Transverse colon (tissue), 4 donors: ENCODE results near the gene BLCAP. TPM values are rescaled to one million over a fixed set of nuclear protein-coding genes. Genes with fewer than 3 reads are reported as not detected.

ENCODE experiments used
- DNase-seq: peaks from one replicate; pipeline ENCODE4 v3.0.0-alpha.2; 2019
- H3K27ac ChIP-seq, 4 donors: fragments of 200-600 bp; sonication (generic); 2 replicates each; pipeline ENCODE4 v1.5.1; 2016 to 2018; ENCODE audit warnings: inconsistent platforms in 4 of 4
- H3K27me3 ChIP-seq: fragments of 200-600 bp; sonication (generic); 2 replicates; pipeline ENCODE4 v1.5.1; 2017; ENCODE audit warnings: inconsistent platforms
- H3K36me3 ChIP-seq, 4 donors: fragments of 200-600 bp; sonication (generic); 2 replicates each; pipeline ENCODE4 v1.5.1; 2017 to 2019; ENCODE audit warnings: inconsistent platforms in 4 of 4
- H3K4me1 ChIP-seq, 4 donors: fragments of 200-600 bp; sonication (generic); 2 replicates each; pipeline ENCODE4 v1.5.1; 2017 to 2020; ENCODE audit warnings: inconsistent platforms in 4 of 4
- H3K4me3 ChIP-seq, 4 donors: fragments of 200-600 bp; sonication (generic); 1 replicate in 1 of 4; 2 replicates in 3 of 4; pipeline versions ENCODE4 v1.5.1 to v1.6.1; 2017 to 2019; ENCODE audit warnings: inconsistent platforms in 4 of 4
- H3K9me3 ChIP-seq, 2 donors: fragments of 200-600 bp; sonication (generic); 2 replicates each; pipeline ENCODE4 v1.5.1; 2017 to 2019; ENCODE audit warnings: inconsistent platforms in 2 of 2
- CTCF ChIP-seq, 5 experiments: fragments of 200-600 bp in 3 of 5; fragments of 450-650 bp in 2 of 5; sonication (generic) in 3 of 5; IDR thresholded peaks; 1 replicate in 2 of 5; 2 replicates in 3 of 5; pipeline ENCODE4 v1.5.1; 2016 to 2017; ENCODE audit warnings: antibody characterized with exemption in 5 of 5, inconsistent platforms in 3 of 5, mild to moderate bottlenecking in 2 of 5, moderate library complexity in 1 of 5
- EP300 ChIP-seq: sonication (generic); formaldehyde crosslinking; IDR thresholded peaks from one replicate; pipeline ENCODE4 v1.6.1; 2017; ENCODE audit warnings: antibody characterized with exemption, low read depth
- POLR2A ChIP-seq: fragments of 450-650 bp; IDR thresholded peaks from one replicate; pipeline ENCODE4 v1.6.1; 2016; ENCODE audit warnings: antibody characterized with exemption, mild to moderate bottlenecking, moderate library complexity
- POLR2AphosphoS5 ChIP-seq, 3 donors: sonication (generic); formaldehyde crosslinking; IDR thresholded peaks; one replicate each; pipeline ENCODE4 v1.6.1; 2016; ENCODE audit warnings: antibody characterized with exemption in 3 of 3
- WGBS, 2 donors: methylation state at CpG; one replicate each; pipeline ENCODE4 v1.1.5; 2018; ENCODE audit warnings: low coverage in 1 of 2; 5-methylcytosine and 5-hydroxymethylcytosine counted together
- in situ Hi-C, 4 donors: fragments of 200-750 bp; cut with MboI; loops; one replicate each; pipeline versions ENCODE4 v1.15.0 to v1.15.1; 2017; ENCODE audit warnings: low sequenced_read_pairs in 3 of 4, low pct_ligation_motif_present in 1 of 4, low pct_unique_long_range_greater_than_20kb in 1 of 4
- intact Hi-C: fragments of 100-400 bp; cut with DNase I; formaldehyde crosslinking; loops from one replicate; pipeline ENCODE4 v1.15.1; 2023; ENCODE audit warnings: low total_unique reads
- total RNA-seq, 4 donors: library from RNA; depleted of rRNA; stranded (reverse); fragments of >200 nt; gene quantifications; one replicate each; pipeline ENCODE4 v1.1.0, GENCODE V29; 2016

Gene BLCAP
- total RNA-seq, 4 donors from 2014 or later = 80.8 to 283 (median 117) TPM

DNA sequence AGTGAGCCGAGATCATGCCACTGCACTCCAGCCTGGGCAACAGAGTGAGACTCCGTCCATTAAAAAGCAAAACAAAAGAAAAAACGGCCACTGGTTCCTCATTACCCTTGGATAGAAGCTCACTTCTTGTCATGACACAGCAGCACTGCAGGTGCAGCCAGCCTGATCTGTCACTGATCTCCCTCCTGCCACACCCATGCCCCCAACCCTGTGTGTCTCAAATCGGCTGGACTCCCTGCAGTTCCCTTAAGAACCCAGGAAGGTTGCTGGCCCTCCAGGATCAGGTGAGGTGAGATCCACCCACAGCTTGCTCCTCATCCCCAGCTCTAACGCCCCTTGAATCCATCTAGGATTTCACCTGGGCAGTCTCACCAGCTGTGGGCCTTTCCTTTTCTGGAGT, 32.9 kb downstream of the BLCAP start:
- no peaks in the 10 kb centered on the region for H3K27me3 ChIP-seq
- intact Hi-C loops (loop anchor here (10.0 kb wide), 1 partner anchor 50 kb away; no protein-coding TSS in a partner anchor), in situ Hi-C loops (no loop called here)
- H3K27ac ChIP-seq = no peak overlapping the region
- TF ChIP-seq POLR2AphosphoS5 (IDR thresholded peaks at IDR 0.05) = no peak
- no peak for TF ChIP-seq CTCF (IDR thresholded peaks at IDR 0.05)
- TF ChIP-seq POLR2A = no peak
- no peak for TF ChIP-seq EP300
- H3K4me1 ChIP-seq = peaks cover 0 to 5% (median 0%) of the 10 kb centered on the region in 4 donors
- WGBS, 2 donors = 78 to 80% methylated on average over 3 to 5 of the region's 5 CpGs
- H3K4me3 ChIP-seq = no peak overlapping the region
- H3K9me3 ChIP-seq = no peaks in the 10 kb centered on the region
- H3K36me3 ChIP-seq = no peaks in the 10 kb centered on the region
- DNase-seq = no peak

DNA sequence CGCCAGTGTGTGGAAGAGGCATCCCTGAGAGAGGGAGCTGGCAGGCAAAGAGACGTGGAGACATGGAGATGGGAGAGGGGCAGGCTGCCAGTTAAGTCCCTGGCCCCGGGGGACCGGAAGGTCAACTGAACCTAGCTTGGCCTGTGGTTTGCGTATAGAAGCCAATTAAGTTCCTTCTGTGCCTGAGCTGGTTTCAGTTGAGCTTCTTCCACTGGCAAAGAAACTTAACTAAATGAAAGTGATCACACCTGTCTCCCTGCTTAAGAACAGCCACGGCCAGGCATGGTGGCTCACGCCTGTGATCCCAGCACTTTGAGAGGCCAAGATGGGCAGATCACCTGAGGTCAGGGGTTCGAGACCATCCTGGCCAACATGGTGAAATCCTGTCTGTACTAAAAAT, 33.4 kb downstream of the BLCAP start:
- Histone ChIP-seq H3K4me1 (peaks cover 0 to 5% (median 0%) of the 10 kb centered on the region in 4 donors), H3K36me3 (no peaks in the 10 kb centered on the region), H3K27ac (no peak overlapping the region), H3K4me3 (no peak overlapping the region), H3K9me3 (no peaks in the 10 kb centered on the region), H3K27me3 (no peaks in the 10 kb centered on the region)
- intact Hi-C loops = loop anchor here (10.0 kb wide), 1 partner anchor 50 kb away; no protein-coding TSS in a partner anchor
- DNase-seq = no peak
- in situ Hi-C loops = no loop called here
- WGBS, 2 donors = 87% methylated on average over 8 of the region's 8 CpGs; no CpG with 5 or more reads in 1 of the 2 donors
- no peak for TF ChIP-seq POLR2A
- no peak for TF ChIP-seq CTCF (IDR thresholded peaks at IDR 0.05)
- TF ChIP-seq POLR2AphosphoS5 (IDR thresholded peaks at IDR 0.05) = no peak
- TF ChIP-seq EP300 = no peak

DNA sequence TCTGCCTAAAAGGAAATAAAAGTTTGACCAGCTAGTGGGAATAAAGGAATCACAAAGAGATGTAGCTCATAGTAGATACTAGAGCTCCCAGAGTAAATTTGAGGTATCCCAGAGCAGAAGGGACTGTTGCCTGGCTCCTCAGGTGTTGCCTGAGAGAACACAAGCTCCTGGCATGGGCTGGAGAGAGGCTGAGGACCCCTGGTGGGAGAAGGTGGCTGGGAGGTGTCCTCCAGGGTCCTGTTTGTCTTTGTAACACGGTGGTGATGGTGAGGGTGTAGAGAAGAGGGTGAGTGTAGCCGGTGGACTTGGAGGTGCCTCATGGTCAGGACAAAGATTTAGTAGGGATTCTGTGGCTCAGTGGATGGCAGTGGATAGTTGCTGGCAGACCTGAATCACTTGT, 34.7 kb downstream of the BLCAP start:
- H3K27me3 ChIP-seq = no peaks in the 10 kb centered on the region
- intact Hi-C loops = loop anchor here (10.0 kb wide), 1 partner anchor 48 kb away; no protein-coding TSS in a partner anchor
- in situ Hi-C loops = no loop called here
- H3K4me1 ChIP-seq = peaks cover 0 to 5% (median 0%) of the 10 kb centered on the region in 4 donors
- H3K27ac ChIP-seq = no peak overlapping the region
- TF ChIP-seq EP300 = no peak
- no peak for TF ChIP-seq POLR2AphosphoS5 (IDR thresholded peaks at IDR 0.05)
- TF ChIP-seq CTCF (IDR thresholded peaks at IDR 0.05) = no peak
- no peak for TF ChIP-seq POLR2A
- DNase-seq = no peak
- WGBS, 2 donors = 78 to 86% methylated on average over 2 of the region's 2 CpGs
- no peaks in the 10 kb centered on the region for H3K9me3 ChIP-seq
- no peak overlapping the region for H3K4me3 ChIP-seq
- no peaks in the 10 kb centered on the region for H3K36me3 ChIP-seq

- no peaks in the 10 kb centered on the region for H3K9me3 ChIP-seq
- TF ChIP-seq CTCF (IDR thresholded peaks at IDR 0.05) (no peak), EP300 (no peak), POLR2A (no peak), POLR2AphosphoS5 (IDR thresholded peaks at IDR 0.05) (no peak)
- no peak overlapping the region for H3K27ac ChIP-seq
- in situ Hi-C loops = no loop called here
- no peak for DNase-seq
- H3K4me3 ChIP-seq = no peak overlapping the region
- no peaks in the 10 kb centered on the region for H3K36me3 ChIP-seq
- H3K4me1 ChIP-seq = peaks cover 0 to 5% (median 0%) of the 10 kb centered on the region in 4 donors
- intact Hi-C loops = loop anchor here (10.0 kb wide), 1 partner anchor 47 kb away; no protein-coding TSS in a partner anchor
- no peaks in the 10 kb centered on the region for H3K27me3 ChIP-seq
- 98% methylated on average over 6 of the region's 6 CpGs; no CpG with 5 or more reads in 1 of the 2 donors for WGBS, 2 donors
Measured at GRCh38 chr20:37492096-37492625, 35.5 kb downstream of the BLCAP start.
